Chondrocyte (in vitro differentiated cells): ENCODE data around the gene IL1RAPL1. TPM values are rescaled to one million over a fixed set of nuclear protein-coding genes. Genes with fewer than 3 reads are reported as not detected.

Experiments
- DNase-seq: peaks from one replicate; pipeline ENCODE4 v3.0.0; 2021; ENCODE audit warnings: mixed read lengths, low spot score
- H3K27ac Mint-ChIP-seq: one replicate; pipeline ENCODE4 v1.8.0; 2021; ENCODE audit warnings: mild to moderate bottlenecking, moderate library complexity, mixed read lengths; ENCODE audit not compliant: unreplicated experiment
- H3K27me3 Mint-ChIP-seq: 2 replicates; pipeline ENCODE4 v1.8.0; 2021; ENCODE audit warnings: low read depth, mixed read lengths
- H3K36me3 Mint-ChIP-seq: 2 replicates; pipeline ENCODE4 v1.8.0; 2021; ENCODE audit warnings: low read depth, mixed read lengths
- H3K4me1 Mint-ChIP-seq: 2 replicates; pipeline ENCODE4 v1.8.0; 2021; ENCODE audit warnings: low read depth, mild to moderate bottlenecking, mixed read lengths
- H3K4me3 Mint-ChIP-seq: one replicate; pipeline ENCODE4 v1.8.0; 2021; ENCODE audit warnings: mild to moderate bottlenecking, moderate library complexity, mixed read lengths; ENCODE audit not compliant: unreplicated experiment
- H3K9me3 Mint-ChIP-seq: 2 replicates; pipeline ENCODE4 v1.8.0; 2021; ENCODE audit warnings: low read depth, mixed read lengths
- total RNA-seq: library from RNA; stranded (reverse); gene quantifications from 3 replicates; pipeline ENCODE4 v1.2.1, GENCODE V29; 2021
- TF ChIP-seq, protein P1 (sequence below): fragments of 200-600 bp; sonication (generic); IDR thresholded peaks from 2 replicates; pipeline ENCODE4 v1.5.0; 2021; ENCODE audit warnings: antibody characterized with exemption, mild to moderate bottlenecking, moderate library complexity

IL1RAPL1 gene
- total RNA-seq, 1 donor from 2014 or later, result not detected

DNA sequence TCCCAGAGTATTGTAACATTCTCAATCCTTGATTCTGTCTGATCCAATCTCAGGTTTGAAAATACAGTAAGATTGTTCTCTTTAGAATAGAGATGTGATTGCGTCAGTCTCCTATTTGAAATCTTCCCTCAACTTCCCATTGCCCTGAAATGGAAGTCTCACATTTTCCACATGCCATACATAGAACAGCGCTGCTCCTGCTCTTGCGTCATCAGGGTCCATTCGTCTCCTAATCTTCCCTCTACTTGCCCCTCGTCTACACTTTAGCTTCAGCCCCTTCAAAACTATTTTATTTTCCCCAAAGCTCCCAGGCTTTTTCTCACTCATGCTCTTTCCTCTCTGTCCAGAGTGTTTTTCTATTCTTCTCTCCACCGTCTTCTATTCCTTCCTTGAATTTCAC lies 1326.4 kb downstream of the IL1RAPL1 start:
- H3K27me3 Mint-ChIP-seq, result no peaks in the 10 kb centered on the region
- no peaks in the 10 kb centered on the region for H3K36me3 Mint-ChIP-seq

DNA sequence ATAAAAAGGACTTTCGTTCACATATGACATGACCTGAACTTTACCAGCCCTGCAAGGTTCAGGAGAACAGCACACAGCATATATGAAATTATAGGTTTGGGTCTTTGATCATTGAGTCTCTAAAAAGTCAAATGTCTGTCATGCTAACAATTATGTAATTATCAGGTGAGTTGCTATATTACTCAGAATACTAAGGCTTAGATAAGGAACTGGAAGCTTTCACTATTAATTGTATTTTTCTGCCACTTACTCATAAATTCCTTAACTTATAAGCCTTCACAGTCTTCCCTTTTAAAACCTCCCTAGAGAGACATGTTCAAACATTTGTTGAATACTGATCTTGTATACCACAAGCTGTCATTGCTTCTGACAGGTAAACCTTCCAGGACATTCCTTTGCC lies 1335.4 kb downstream of the IL1RAPL1 start:
- no peaks in the 10 kb centered on the region for H3K9me3 Mint-ChIP-seq
- no peak overlapping the region for H3K27ac Mint-ChIP-seq
- no peaks in the 10 kb centered on the region for H3K36me3 Mint-ChIP-seq
- no peak for DNase-seq
- H3K27me3 Mint-ChIP-seq, result no peaks in the 10 kb centered on the region
- H3K4me3 Mint-ChIP-seq, result no peak overlapping the region
- TF ChIP-seq, protein P1, sequence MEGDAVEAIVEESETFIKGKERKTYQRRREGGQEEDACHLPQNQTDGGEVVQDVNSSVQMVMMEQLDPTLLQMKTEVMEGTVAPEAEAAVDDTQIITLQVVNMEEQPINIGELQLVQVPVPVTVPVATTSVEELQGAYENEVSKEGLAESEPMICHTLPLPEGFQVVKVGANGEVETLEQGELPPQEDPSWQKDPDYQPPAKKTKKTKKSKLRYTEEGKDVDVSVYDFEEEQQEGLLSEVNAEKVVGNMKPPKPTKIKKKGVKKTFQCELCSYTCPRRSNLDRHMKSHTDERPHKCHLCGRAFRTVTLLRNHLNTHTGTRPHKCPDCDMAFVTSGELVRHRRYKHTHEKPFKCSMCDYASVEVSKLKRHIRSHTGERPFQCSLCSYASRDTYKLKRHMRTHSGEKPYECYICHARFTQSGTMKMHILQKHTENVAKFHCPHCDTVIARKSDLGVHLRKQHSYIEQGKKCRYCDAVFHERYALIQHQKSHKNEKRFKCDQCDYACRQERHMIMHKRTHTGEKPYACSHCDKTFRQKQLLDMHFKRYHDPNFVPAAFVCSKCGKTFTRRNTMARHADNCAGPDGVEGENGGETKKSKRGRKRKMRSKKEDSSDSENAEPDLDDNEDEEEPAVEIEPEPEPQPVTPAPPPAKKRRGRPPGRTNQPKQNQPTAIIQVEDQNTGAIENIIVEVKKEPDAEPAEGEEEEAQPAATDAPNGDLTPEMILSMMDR, result no peak
- H3K4me1 Mint-ChIP-seq, result no peaks in the 10 kb centered on the region

More for the DNA sequence above, 1326.4 kb downstream of the IL1RAPL1 start:
- no peak overlapping the region for H3K4me3 Mint-ChIP-seq
- no peaks in the 10 kb centered on the region for H3K4me1 Mint-ChIP-seq
- no peak overlapping the region for H3K27ac Mint-ChIP-seq
- H3K9me3 Mint-ChIP-seq, result peaks cover 3% of the 10 kb centered on the region
- no peak for DNase-seq
- TF ChIP-seq, protein P1, result no peak

DNA sequence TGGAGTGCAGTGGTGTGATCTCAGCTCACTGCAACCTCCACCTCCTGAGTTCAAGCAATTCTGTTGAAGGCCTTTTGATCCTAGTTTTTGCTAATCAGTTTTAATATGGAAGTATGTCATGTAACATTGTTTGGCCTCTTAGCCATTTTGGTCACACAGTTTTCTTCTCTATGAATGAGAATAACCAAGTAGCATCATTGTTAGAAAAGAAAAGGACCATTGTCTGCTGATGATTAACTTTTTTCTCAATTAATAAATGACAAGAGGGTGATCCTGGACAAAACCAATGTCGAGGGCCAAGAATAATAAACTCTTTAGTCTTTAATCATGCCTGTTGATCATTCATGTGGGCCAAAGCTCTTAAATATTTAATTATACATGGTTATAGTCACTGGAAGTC lies 1338.8 kb downstream of the IL1RAPL1 start:
- Mint-ChIP-seq H3K36me3 (no peaks in the 10 kb centered on the region), H3K27me3 (peaks cover 3% of the 10 kb centered on the region), H3K27ac (no peak overlapping the region), H3K9me3 (no peaks in the 10 kb centered on the region), H3K4me3 (no peak overlapping the region), H3K4me1 (no peaks in the 10 kb centered on the region)
- DNase-seq, result no peak
- TF ChIP-seq, protein P1, result no peak

DNA sequence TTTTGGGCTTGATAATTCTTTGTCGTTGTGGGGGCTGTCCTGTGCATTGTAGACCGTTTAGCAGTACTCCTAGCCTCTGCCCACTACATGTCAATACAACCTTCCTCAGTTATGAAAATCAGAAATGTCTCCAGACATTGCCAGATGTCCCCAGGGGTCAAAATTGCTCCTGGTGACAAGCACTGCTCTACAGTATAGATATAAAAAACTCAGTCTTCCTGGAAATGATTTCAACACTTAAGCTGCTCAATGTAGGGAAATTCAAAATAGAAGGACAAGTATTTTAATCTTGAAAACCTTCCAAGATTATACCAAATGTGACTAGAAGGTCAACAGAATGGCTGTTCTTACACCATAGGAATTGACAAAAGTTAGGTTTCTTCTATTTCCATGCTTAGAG lies 1339.4 kb downstream of the IL1RAPL1 start:
- H3K36me3 Mint-ChIP-seq, result no peaks in the 10 kb centered on the region
- DNase-seq, result no peak
- H3K9me3 Mint-ChIP-seq, result no peaks in the 10 kb centered on the region
- H3K4me3 Mint-ChIP-seq, result no peak overlapping the region
- no peaks in the 10 kb centered on the region for H3K4me1 Mint-ChIP-seq
- peaks cover 3% of the 10 kb centered on the region for H3K27me3 Mint-ChIP-seq
- TF ChIP-seq, protein P1, result no peak
- no peak overlapping the region for H3K27ac Mint-ChIP-seq

DNA sequence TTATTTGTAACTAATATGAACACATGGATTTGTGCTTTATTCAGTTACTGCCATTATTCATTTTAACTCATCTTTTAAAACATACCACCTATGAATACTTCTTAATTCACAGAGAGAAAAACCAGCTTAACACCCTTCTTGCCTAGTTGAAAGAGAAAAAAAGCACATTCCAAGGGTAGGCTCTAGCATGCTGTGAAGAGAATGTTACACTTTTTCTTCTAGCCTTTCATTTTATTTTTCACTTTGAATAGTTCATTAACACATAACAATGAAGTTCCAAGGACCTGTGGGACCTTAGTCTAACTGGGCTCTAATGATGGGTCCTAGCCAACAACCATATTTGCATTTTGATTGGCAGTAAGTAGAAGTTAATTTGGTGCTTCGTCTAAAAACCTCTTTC lies 1348.2 kb downstream of the IL1RAPL1 start:
- TF ChIP-seq, protein P1, result no peak
- H3K27me3 Mint-ChIP-seq, result peaks cover 6% of the 10 kb centered on the region
- DNase-seq, result no peak
- H3K4me1 Mint-ChIP-seq, result no peaks in the 10 kb centered on the region
- H3K9me3 Mint-ChIP-seq, result no peaks in the 10 kb centered on the region
- no peak overlapping the region for H3K27ac Mint-ChIP-seq
- no peak overlapping the region for H3K4me3 Mint-ChIP-seq
- no peaks in the 10 kb centered on the region for H3K36me3 Mint-ChIP-seq
